Measurements from ENCODE around the gene AP2S1.

Gene AP2S1

GRCh38 chr19:46802152-46802551 is 48.5 kb downstream of the AP2S1 start:
- DNase-seq, result no peak

GRCh38 chr19:46798713-46799112 is 51.9 kb downstream of the AP2S1 start:
- DNase-seq, result no peak

GRCh38 chr19:46797881-46798280 is 52.8 kb downstream of the AP2S1 start:
- DNase-seq, result no peak

GRCh38 chr19:46791944-46792343 is 58.7 kb downstream of the AP2S1 start:
- DNase-seq, result no peak

GRCh38 chr19:46789371-46789770 is 61.3 kb downstream of the AP2S1 start:
- no peak for DNase-seq

GRCh38 chr19:46788968-46789338 is 61.7 kb downstream of the AP2S1 start:
- no peak for DNase-seq

- peak; percentile 78 for DNase-seq
Measured at GRCh38 chr19:46788262-46788967, 62.2 kb downstream of the AP2S1 start, which contains the start of gene SLC1A5. TSS of gene SLC1A5 (minus strand) at chr19:46788594. CDS start at chr19:46787965, 629 bp downstream.

Data from COR-L47 (cell line).